GM21619 (cell line): ENCODE data around the gene KHSRP.
"Not testable (repeated sequence)": the region's sequence is repeated elsewhere in the genome, so short reads cannot be mapped to it uniquely, and the experiment has no call there.

Experiments
- ATAC-seq: cut with Tn5 transposase; IDR thresholded peaks from one replicate; pipeline ENCODE4 v1.9.1; 2021; ENCODE audit not compliant: unreplicated experiment

Gene KHSRP

DNA sequence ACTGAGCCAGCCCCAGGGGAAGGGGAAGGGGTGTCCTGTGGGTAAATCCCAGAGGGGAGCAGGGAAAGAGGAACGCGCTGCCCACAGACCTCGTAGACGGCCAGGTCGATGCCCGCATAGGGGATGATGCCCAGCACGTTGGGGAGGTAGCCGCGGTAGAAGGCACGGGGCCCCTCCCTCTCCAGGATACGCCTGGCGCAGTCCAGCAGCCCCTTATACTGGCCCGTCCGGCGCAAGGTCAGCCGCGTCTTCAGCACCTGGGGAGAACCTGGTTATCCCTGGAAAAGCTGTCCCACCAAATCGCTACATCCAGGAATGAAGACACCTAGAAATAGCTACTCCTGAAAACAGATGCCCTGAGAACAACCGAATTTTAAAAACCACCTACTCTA, 27.6 kb upstream of the KHSRP start:
- ATAC-seq, result no peak

- no peak for ATAC-seq
Measured at GRCh38 chr19:6451583-6452222, 27.1 kb upstream of the KHSRP start.

GRCh38 chr19:6450166-6450565, 25.6 kb upstream of the KHSRP start:
- no peak for ATAC-seq

DNA sequence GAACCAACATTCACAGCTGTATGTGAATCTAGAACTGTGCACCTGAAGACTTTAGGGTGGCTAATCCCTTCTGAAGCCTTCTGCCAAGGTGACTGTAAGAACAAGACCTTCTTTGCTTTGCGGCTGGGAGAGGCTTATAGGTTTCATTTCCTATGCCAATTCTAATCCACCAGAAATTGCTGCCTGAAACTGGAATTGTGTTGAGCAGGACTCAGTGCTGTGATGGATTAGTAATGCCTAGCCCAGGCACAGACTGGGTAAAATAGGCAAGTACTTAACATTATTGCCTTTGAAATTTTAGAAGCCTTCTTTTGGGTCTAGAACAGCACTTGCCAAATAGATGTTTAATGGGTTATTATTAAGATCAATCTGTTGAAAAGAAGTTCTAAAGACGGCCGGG, 23.4 kb upstream of the KHSRP start:
- ATAC-seq, result no peak

- no peak for ATAC-seq
Measured at GRCh38 chr19:6446452-6446851, 21.8 kb upstream of the KHSRP start.

GRCh38 chr19:6443986-6444385, 19.4 kb upstream of the KHSRP start:
- no peak for ATAC-seq

DNA sequence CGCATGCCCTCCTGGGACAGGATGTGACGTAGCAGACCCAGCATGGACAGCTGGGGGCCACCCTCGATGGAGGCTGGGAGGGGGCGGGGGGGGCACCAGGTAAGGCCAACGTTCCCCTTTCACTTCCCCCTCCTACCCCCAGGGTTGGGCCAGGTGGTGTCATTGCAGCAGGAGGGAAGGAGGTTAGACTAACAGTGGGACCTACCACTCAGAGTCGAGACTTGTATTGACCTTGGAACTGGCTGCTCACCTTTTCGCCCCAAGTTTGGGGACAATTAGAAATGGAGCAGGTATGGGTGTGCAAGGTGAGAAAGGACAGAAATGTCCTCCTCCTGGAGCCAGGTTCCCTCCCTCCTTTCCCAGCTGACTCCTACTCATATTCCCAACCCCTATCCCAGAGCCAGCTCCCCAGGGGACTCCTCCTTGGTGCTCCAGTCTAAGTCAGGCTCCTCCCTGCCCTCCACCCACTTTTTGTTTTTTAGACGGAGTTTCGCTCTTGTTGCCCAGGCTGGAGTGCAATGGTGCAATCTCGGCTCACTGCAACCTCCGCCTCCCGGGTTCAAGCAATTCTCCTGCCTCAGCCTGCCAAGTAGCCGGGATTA, 17.6 kb upstream of the KHSRP start:
- no peak for ATAC-seq

GRCh38 chr19:6440905-6441304, 16.3 kb upstream of the KHSRP start:
- no peak for ATAC-seq

GRCh38 chr19:6439743-6440142, 15.1 kb upstream of the KHSRP start:
- ATAC-seq, result no peak

DNA sequence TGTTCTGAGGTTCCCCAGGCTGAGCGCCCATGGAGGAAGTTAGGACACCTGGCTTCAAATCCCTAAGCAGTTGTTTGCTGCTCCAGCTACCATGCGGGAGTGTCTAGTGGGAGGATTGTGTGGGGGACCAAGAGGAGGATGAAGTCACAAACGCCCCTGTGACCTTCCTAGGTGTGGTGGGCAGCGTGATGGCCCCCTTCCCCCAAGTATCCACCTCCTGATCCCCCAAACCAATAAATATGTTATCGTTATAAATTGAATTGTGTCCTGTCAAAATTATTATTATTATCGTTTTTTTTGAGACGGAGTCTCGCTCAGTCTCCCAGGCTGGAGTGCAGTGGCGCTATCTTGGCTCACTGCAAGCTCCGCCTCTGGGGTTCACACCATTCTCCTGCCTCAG, 9.1 kb upstream of the KHSRP start, which contains the start of gene SLC25A41:
SLC25A41 (minus strand) TSS at position 101 of the 400 bp plus-strand sequence; CDS start at position 31, 70 bp downstream.
- no peak for ATAC-seq

DNA sequence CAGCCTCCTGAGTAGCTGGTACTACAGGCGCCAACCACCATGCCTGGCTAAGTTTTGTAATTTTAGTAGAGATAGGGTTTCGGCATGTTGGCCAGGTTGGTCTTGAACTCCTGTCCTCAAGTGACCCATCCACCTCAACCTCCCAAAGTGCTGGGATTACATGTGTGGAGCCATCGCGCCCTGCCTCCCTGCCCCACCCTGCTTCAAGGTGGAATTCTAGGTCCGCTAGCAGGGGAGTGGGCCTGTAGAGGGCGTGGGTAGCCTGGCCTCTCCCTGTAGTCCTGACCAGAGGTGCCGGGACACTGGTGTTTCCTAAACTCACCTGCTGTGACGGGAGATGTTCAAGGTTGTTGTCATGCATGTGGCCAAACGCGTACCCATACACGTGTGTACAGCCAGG, 8.6 kb upstream of the KHSRP start:
- ATAC-seq, result no peak

GRCh38 chr19:6431891-6432290, 7.3 kb upstream of the KHSRP start:
- ATAC-seq, result no peak

DNA sequence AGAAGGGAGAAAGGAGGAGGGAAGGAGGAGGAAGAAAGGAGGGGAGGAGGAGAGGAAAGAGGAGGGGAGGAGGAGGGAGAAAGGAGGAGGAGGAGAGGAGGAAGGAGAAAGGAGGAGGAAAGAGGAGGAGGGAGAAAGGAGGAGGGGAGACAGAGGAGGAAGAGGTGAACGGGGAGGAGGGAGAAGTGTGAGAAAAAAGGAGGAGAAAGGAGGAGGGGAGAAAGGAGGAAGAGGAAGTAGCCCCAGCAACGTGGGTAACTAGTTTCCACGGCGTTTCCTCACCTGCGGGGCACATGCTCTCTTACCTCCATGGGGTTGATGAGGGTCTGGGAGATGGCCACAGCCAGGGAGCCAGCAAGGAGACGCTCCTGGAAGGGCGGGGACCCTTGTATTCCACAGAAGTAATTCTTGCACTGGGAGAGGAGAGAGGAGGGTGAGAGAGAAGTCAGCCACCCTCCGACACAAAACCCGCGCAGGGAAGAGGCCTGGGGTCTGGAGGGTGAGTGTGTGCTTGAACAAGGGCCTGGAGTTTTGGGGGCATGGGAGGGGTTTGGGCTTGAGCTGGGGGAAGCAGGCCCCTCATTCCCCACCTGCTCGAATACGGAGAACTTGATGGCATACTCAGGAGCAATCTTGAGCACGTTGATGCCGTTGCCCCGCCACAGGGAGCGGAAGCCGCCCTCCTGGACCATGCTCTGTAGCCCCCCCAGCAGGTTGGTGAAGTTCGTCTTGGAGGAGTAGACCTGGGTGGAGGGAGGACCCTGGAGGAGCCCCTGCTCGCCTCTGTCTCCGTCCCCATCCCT, 5.0 kb upstream of the KHSRP start:
- ATAC-seq, result no peak

DNA sequence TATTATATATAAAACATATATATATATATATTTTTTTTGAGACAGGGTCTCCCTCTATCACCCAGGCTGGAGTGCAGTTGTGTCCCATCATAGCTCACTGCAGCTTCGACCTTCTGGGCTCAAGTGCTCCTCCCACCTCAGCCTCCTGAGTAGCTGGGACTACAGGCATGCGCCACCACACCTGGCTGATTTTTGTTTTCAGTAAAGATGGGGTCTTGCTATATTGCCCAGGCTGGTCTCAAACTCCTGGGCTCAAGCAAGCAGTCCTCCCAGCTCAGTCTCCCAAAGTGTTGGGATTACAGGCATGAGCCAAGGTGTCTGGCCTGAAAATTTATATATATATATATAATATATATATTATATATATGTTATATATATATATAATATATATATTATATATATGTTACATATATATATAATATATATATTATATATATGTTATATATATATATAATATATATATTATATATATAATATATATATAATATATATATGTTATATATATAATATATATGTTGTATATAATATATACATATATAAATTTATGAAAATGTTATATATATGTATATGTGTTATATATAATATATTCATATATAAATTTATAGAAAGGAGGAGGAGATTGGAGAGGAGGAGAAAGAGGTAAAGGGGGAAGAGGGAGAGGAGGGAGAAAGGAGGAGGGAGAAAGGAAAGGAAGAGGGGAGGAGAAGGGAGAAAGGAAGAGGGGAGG, 4.2 kb upstream of the KHSRP start:
- ATAC-seq, result not testable (repeated sequence)

DNA sequence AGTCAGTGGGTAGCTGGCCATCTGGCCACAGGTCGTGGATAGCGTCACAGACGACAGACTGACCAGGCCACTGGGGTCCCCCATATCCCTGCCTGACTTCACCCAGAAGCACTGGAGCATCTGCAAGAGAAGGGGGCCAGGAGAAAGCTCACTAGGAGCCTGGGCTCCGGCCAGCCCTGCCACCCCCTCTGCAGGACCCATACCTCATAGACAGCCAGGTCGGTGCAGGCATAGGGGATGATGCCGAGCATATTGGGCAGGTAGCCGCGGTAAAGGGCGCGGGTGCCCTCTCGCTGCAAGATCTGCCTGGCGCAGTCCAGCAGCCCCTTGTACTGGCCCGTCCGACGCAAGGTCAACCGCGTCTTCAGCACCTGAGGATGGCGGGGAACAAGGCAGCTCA, 2.5 kb upstream of the KHSRP start:
- no peak for ATAC-seq

DNA sequence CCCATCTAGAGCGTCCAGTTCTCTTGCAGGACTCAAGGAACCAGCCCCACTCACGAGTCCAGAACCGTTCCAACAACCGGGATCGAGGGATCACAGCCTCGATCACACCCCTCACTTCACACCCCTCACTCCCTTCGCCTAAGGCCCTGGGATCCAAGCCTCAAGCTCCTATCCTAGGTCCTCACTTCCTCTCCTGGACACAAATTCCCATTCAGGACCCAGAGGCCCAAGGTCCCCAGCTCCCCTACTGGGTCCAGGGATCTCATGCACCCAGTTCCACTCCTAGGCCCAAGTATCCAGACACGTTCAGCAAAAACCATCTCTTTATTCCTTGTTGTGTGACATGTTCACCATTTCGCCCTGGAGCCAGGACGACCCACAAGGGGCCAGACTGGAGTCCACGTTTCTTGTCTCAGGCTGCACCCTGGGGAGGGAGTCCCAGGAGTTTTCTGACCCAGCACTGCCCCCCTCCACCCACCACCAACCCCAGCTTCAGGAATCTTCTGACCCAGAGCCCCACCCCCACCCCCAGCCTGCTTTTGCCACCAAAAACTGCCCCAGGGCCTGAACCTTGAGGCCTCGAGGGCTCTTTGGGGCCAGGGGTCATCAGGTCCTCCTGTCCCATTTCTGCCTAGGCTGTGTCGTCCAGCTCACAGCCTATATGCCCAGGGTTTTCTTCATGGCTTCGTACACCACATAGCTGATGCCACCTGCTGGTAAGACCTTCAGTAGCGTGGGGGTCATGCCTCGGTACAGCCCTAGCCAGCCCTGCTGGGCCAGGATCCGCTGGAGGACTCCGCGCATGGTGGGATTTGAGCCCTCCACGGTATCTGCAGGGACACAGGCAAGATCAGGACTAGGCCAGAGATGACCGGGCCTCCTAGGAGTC, 1.4 kb upstream of the KHSRP start:
- no peak for ATAC-seq

DNA sequence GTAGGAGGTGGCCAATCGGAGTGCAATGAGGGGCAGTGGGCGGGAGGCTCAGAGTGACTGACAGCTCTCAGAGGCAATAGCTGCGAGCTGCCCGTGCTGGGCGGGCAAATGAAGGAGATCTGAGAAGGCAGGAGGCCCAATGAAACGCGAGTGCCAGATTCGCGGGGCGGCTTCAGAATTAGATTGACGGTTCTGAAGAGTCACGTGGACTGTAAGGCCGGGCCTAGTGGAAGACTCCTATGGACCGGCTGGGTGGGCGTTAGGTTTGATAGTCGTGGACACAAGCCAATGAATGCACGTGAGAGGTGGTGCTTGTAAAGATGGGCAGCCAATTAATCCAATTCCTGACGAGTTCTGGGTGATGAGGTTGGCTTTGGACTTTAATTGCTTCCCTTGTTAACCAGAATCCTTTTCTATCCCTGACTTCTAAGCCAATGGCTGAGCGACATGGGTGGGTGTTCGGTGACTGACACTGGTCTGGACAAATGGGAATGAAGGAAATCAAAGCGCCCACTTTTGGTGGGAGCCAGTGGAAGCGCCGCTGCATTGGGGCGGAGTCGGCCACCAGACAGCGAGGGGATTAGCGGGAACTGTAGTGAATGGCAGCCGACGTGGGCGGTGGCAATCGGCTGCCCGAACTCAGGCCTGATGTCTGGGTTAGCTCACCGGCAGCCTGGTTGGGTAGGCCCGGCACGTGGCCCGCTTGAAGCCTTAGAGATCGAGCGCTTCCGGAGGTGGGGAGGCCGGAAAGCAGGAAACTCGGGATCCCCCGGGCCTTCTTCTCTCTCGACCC, 524 bp upstream of the KHSRP start:
- peak; percentile 82 for ATAC-seq

DNA sequence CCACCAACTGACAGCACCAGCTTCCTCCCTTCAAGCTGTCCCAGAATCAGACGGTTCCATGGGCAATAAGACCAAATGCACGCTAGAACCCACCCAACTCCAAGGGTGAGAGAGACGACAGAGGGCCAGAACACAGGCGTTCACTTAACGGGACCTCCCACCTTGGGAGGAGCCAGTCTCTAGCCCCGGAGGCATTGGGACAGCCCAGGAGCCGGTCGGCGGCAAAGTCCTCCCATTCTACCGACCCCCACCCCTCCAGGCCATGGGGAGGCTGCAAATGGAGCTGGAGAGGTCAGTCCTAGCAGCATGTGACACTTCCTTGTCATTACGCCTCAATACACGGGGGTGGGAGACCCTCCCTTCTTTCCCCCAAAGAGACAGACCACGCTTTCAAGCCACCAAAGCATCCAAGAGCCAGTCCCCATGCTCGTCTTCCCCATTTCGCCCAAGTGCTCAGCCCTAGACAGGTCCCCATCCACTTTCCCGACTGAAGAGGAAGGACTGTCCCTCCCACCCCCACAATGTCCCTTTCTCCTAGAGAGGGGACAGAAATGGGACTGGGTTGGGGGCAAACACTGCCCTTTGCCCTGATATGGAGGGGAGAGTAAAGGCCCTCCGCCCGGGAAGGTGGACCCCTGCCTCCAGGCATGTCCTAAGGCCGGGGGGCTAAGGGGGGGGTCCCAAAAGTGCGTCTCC, 964 bp downstream of the KHSRP start:
- ATAC-seq, result no peak
